Tibial nerve (tissue), 3 donors: Measurements from ENCODE around the gene RPA1.

Experiments used
- POLR2A ChIP-seq, 2 donors: fragments of 450-650 bp; IDR thresholded peaks; one replicate each; pipeline ENCODE4 v1.6.1; 2017; ENCODE audit warnings: antibody characterized with exemption in 2 of 2, mild to moderate bottlenecking in 2 of 2, moderate library complexity in 2 of 2
- TF ChIP-seq, protein P1 (sequence below), 5 experiments: fragments of 200-600 bp in 3 of 5; fragments of 450-650 bp in 2 of 5; sonication (generic) in 3 of 5; IDR thresholded peaks; one replicate each; pipeline ENCODE4 v1.5.1; 2016 to 2019; ENCODE audit warnings: antibody characterized with exemption in 5 of 5, mild to moderate bottlenecking in 3 of 5, moderate library complexity in 2 of 5

DNA sequence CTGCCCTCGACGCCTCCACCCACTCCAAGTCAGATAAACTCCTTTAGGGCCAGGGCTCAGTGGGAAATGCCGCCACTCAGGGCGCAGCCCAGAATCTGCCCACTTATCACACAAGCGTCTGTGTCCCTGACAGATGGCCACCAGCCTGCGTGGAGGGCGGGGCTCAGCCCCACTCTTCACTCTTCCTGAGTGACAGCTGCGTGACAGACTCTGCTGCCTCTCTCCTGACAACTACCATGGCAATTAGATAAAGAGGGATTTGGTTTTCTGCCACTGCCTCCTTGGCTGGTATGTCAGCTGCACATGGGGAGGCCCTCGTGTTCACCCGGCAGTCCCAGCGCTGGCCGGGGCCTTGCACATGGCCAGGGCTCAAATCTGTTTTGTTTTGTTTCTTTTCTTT is 99.2 kb downstream of the RPA1 start:
- TF ChIP-seq, protein P1, sequence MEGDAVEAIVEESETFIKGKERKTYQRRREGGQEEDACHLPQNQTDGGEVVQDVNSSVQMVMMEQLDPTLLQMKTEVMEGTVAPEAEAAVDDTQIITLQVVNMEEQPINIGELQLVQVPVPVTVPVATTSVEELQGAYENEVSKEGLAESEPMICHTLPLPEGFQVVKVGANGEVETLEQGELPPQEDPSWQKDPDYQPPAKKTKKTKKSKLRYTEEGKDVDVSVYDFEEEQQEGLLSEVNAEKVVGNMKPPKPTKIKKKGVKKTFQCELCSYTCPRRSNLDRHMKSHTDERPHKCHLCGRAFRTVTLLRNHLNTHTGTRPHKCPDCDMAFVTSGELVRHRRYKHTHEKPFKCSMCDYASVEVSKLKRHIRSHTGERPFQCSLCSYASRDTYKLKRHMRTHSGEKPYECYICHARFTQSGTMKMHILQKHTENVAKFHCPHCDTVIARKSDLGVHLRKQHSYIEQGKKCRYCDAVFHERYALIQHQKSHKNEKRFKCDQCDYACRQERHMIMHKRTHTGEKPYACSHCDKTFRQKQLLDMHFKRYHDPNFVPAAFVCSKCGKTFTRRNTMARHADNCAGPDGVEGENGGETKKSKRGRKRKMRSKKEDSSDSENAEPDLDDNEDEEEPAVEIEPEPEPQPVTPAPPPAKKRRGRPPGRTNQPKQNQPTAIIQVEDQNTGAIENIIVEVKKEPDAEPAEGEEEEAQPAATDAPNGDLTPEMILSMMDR (IDR thresholded peaks at IDR 0.05) = no peak
- no peak for TF ChIP-seq POLR2A (IDR thresholded peaks at IDR 0.05)
